HG02852 (cell line): ENCODE data around the gene WASL.
A peak's percentile ranks its signal among the peaks of the same experiment; 100 is the strongest.
"Not testable (repeated sequence)": the region's sequence is repeated elsewhere in the genome, so short reads cannot be mapped to it uniquely, and the experiment has no call there.

Experiments
- ATAC-seq: cut with Tn5 transposase; IDR thresholded peaks from one replicate; pipeline ENCODE4 v1.9.1; 2021; ENCODE audit warnings: mild to moderate bottlenecking, moderate library complexity; ENCODE audit not compliant: unreplicated experiment

Gene WASL

GRCh38 chr7:123770378-123770777 is 21.6 kb upstream of the WASL start:
- peak; percentile 99 for ATAC-seq

DNA sequence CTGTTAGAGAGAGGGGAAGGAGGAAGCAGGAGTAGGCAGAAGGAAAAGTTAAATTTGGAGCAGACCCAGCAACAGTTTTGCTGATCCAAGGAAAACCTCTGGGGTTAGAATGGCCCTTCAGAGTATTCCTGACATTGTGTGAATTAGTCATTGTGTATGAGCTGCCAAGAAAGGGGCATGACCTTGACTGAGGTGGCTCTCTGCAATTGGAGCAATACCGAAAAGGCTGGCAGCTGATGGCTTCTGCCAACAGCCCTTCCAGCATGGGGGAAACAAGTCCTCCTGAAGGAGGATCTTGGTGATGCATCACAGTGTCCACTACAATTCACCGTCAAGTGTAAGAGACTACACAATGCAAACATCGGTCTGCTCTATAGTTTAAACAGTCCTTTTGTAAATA is 20.6 kb upstream of the WASL start:
- ATAC-seq: no peak

DNA sequence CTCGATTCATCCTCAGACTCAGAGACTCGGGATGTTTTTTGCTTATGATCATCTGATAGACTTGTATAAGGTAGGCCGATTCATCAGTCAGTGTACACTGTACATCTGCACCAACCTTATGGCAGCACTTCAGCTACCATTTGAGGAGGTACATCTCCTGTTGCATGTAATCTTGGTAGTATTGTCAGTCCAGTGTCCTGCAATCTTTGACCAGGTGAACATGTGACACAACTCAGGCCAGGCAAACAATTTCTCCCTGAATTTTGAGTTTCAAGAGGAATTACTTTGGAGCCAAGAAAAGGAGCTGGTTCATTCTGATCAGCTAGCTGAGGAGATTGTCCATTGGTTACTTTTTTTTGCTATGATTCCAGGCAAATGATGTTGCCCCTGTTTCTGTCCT is 19.7 kb upstream of the WASL start:
- no peak for ATAC-seq

GRCh38 chr7:123763191-123763661 is 14.4 kb upstream of the WASL start:
- ATAC-seq: no peak

GRCh38 chr7:123761729-123762128 is 12.9 kb upstream of the WASL start:
- no peak for ATAC-seq

DNA sequence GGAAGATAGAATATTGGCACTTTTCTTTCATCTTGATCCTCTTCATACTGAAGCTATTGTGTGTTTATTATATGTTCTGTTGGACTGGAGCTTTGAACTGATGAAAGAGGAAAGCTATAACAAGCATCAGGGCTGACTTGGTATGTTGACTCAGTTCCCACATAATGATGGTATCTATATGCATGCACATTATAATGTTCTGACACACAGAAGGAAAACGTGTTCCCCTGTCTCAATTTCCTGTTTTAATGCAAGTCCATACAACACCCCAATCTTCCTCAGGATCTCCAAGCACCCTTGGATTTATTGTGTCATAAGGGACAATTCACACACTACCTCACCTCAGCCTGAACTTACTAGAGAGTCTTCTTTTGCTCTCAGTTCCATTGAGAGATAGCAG is 8.3 kb upstream of the WASL start:
- ATAC-seq: no peak

DNA sequence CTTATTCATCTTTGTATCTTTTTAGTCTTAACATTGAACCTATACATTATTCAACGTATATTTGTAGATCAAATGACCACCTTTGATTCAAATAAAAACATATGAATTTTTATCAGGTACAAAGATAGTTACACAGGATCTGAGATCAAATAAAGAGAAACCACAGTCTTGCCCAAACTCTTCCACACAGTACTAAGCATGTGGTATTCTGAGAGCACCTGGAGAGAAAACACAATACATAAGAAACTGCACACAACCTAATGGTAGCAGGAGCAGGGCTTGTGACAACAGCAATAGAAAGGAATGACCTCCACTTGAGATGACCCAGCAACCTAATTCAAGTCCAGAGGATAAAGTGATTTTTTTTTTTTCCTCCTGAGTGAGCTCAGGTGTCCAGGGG is 6.5 kb upstream of the WASL start:
- ATAC-seq: no peak

- no peak for ATAC-seq
Observed at GRCh38 chr7:123754271-123754871, 5.6 kb upstream of the WASL start.

- no peak for ATAC-seq
Observed at GRCh38 chr7:123752534-123752933, 3.7 kb upstream of the WASL start.

DNA sequence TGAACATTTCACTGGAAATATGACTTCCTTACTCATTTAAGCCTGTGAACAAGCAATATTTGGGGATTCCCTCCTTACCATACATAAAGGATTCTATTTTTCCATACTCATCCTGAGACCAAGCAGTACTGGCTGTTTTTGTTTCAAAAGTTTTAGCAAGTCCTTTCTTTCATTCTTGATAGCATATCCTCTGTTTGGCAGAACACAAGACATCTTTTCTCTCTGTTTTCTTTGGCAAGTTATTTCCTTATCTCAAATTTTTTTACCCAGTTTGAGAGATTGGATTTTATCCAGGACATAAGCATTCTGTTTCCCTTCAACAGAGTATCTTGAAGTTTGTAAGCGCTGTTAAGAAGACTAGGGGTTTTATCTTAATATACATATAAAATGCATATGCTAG is 3.0 kb upstream of the WASL start:
- ATAC-seq: no peak

DNA sequence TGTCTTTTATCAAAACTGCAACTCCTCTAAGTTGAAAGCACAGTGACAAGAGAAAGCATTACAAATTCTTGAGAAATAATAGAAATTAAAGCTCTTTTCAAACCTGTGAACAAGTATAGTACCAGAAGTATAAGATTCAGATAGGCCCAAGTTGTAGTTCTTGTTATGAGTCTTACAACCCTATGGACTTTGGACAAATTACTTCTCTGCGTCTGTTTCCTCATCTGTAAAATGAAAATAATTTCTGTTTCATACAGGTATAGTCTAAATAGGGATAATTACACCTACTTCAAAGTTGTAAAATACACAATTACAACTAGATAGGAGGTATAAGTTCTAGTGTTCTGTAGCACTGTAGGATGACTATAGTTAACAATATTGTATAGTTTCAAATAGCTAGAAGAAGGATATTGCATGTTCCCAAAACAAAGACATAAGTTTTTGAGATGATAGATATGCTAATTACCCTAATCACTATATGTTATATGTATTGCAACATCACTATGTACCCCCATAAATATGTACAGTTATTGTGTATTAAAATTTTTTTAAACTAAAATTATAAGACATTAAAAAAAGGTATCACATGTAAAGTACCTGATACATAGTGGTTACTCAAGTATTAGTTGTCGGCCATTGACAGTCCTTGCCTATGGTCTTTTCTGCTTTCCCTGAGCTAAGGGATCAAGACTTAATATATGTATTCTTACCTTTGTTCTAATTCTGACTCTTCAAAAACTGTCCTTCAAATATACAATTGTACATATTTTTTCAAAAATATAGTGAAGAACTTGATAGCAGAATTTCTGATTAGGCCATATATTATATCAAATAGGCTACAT is 1.8 kb upstream of the WASL start:
- no peak for ATAC-seq

DNA sequence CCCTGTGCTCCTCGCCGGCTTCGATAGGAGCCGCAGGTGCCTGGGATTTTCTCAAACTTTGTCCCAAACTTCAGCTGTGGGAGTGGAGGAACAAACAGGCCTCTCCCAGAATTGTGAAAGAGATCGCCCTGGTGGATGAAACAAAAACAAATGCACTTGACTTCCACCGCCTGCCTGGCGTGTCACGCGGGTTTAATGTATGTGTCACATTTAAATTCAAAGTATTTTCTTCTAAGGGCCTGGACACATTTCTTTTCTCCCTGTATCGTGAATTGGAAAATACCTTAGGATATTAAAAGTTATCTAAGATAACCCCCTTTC is 694 bp upstream of the WASL start:
- ATAC-seq: peak; percentile 17

DNA sequence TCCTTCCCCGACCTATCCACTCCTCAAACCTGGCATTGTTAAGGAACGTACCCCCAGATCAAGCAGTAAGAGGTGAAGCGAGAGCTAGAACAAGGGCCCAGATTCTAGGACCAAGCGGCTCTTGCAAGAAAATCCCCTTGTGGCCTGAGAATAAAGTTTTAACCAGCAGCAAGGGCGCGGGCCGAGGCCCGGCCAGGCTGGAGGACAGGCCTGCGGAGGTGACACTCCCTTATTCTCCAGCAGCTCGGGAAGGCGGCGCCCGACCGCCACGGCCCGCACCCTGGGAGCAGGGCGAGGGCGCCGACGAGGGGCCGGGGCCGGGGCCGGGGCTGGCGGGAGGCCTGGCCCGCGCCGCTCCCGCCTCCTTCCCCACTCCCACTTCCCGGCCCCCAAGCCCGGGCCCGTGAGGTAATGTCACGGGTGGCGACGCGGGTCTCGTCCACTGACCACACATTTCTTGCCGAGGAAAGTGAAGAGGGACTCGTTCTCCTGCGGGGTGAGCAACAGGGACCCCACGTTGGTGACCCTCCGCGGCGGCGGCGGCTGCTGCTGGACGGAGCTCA is 551 bp downstream of the WASL start:
- ATAC-seq: peak; percentile 11

DNA sequence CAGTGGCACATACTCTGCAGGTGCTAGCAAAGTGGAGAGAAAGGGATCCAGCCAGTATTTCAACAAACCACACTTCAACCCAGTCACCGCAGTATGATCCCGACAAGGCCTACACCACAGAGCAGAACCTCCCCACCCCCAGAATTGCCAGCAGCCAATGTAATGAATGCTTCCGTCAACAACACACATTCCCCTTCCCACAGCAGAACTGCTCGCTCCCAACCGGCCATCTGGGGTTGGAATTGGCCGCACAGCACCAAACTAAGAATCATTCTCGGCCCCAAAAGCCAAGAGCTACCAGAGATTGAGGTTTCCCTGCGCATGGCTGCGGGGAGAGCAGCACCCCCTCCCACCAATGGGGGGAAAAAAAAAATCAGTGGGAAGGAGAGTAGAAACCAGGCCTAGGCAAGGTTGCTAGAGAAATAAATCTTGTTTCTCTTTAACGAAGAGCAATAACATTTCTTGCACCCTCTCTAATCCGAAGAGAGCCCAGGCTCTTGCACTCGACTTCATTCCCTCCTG is 1.1 kb downstream of the WASL start:
- no peak for ATAC-seq

DNA sequence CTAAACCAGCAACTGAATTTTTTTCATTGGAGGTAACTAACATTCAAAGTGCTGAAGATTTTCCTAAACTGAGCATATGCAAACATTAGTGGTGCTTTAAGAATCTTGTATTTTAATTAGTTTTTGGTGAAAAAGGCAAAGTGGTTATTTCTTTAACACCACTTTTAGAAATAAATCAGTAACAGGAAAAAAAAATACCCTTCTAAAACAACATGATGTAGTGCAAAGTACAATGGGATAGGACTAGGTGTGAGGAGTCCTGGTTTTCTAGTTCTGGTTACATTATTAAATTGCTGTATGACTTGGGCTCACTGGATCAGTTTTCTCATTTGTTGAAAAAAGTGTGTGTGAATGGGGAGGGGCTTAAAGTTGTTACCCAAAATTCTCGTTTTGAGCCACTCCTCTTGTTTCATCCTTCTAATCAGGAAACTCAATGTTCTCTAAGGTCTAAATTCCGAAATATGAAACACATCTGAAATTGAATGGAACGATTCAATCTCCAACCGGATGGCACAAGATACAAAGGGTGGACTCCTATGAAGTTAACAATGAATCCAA is 1.8 kb downstream of the WASL start:
- no peak for ATAC-seq

DNA sequence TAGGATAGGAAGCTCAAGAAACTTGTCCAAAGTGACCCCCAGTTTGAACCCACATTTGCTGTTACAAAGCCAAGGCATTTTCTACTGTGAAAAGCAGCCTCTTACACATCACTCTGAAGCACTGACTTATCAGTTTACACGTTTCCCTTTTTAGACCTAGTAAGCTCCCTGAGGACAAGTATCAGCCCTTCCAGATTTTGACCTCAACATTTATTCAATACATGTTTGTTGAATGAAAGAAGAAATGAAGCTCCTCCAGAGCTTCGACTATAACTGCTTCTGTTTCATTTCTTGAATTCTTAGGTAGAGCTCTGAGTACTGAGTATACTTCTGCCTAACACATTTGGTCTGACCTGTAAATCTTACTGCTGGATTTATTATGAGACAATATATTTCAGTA is 2.7 kb downstream of the WASL start:
- no peak for ATAC-seq

DNA sequence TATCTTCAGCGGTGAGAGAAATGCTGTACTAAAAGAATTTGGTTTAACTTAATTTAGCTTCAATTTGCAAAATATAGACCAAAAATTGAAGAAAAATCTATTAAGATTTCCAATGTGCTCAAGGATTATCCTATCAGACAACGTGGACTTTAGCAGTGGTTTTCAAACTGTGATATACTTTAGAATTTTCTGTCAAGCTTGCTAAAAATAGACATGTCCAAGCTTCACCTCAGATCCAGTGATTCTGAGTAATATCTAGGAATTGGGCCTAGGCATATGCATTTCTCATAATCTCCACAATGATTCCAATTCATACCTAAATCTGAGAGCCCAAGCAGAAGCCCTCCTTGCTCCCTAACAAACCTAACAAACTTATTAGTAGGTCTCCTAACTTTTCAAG is 3.4 kb downstream of the WASL start:
- no peak for ATAC-seq

DNA sequence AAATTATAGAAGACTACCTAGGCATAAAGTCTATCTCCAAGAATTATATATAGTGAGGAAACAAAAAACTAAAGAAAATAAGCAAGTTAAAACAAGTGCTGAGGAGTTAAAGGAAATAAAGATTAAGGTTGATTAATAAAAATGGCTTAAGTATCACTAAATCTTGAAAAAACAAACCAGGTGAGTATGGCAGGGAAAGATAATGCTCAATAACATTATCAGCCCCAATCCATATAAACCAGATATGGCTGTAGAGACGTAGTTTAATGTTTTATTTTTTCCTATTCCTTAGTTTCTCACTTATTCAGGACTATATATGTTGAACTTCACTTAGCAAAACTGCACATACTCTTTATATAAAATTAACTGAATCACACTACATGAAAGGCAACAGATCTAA is 4.4 kb downstream of the WASL start:
- ATAC-seq: no peak

DNA sequence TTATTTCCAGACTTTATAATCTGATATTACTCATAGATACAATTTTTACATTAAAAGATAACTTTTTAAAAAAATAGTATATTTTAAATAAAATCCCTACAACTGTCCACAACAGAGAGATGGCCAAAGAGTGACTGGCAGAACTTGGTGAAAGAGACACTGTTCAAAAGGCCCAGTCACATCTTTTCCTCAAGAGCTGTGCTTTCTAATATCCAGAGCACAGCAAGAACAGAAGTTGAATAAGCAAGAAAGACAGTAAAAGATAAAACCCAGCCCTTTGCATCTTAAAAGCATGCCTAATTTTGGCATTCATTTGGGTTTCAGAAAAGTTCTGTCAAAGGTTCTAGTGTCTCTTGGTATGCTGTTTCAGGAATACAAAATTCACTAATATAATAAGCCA is 6.9 kb downstream of the WASL start:
- no peak for ATAC-seq

- ATAC-seq: no peak
Observed at GRCh38 chr7:123738808-123739207, 10.0 kb downstream of the WASL start.

DNA sequence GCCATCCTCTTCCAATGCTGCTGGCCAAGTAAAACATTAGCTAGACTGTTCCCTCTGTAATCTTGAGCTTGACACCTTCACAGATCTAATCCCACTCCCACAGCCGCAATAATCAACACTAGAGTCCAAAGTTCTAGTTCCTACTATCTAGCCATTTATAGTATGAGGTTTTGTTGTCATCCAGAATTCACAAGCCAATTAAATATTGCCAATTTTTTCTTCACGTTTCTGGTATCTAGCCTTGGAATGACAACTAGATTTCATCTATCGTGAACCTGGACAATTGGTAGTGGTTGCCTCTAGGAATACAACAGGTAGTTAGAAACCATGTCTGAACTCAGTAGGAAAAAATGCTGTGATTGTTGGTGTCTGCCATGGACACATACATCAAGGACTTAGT is 10.4 kb downstream of the WASL start:
- ATAC-seq: no peak

GRCh38 chr7:123737168-123737674 is 11.6 kb downstream of the WASL start:
- not testable (repeated sequence) for ATAC-seq
